D721Med (cell line): ENCODE data around the gene PCDHGA8.

Source experiments
- DNase-seq: peaks from one replicate; pipeline ENCODE4 v3.0.0; 2011; ENCODE audit warnings: low spot score; ENCODE audit not compliant: insufficient read length
- FAIRE-seq: peaks from 2 replicates; lab custom pipeline; 2011; peaks lifted over from hg19 to GRCh38; lab: Jason Lieb, UNC
- TF ChIP-seq, protein P1 (sequence below): IDR thresholded peaks from 2 replicates; pipeline ENCODE4 v1.5.1; 2012; ENCODE audit warnings: mild to moderate bottlenecking, control low read depth; ENCODE audit not compliant: insufficient read depth; ENCODE audit errors: missing control alignments

PCDHGA8 gene

DNA sequence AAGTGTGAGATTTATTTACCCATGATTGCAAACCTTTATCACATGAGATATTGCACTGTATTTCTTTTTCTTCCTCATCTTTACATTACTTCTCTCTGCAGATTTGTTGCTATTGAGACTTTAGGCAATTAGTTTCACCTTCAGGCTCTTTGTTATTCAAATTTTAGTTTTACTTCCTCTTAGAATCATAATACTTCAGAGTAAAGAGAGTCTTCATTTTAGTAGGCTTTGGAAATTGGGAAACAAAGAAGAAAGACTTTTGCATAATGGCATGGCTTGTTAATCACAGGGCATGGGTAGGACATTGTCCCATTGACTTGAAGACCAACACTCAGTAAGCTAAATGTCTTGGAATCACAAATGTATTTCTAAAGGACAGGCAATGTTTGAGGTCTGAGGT is 29.7 kb upstream of the PCDHGA8 start:
- TF ChIP-seq, protein P1, sequence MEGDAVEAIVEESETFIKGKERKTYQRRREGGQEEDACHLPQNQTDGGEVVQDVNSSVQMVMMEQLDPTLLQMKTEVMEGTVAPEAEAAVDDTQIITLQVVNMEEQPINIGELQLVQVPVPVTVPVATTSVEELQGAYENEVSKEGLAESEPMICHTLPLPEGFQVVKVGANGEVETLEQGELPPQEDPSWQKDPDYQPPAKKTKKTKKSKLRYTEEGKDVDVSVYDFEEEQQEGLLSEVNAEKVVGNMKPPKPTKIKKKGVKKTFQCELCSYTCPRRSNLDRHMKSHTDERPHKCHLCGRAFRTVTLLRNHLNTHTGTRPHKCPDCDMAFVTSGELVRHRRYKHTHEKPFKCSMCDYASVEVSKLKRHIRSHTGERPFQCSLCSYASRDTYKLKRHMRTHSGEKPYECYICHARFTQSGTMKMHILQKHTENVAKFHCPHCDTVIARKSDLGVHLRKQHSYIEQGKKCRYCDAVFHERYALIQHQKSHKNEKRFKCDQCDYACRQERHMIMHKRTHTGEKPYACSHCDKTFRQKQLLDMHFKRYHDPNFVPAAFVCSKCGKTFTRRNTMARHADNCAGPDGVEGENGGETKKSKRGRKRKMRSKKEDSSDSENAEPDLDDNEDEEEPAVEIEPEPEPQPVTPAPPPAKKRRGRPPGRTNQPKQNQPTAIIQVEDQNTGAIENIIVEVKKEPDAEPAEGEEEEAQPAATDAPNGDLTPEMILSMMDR = no peak
- DNase-seq (no peak), FAIRE-seq (no peak)

DNA sequence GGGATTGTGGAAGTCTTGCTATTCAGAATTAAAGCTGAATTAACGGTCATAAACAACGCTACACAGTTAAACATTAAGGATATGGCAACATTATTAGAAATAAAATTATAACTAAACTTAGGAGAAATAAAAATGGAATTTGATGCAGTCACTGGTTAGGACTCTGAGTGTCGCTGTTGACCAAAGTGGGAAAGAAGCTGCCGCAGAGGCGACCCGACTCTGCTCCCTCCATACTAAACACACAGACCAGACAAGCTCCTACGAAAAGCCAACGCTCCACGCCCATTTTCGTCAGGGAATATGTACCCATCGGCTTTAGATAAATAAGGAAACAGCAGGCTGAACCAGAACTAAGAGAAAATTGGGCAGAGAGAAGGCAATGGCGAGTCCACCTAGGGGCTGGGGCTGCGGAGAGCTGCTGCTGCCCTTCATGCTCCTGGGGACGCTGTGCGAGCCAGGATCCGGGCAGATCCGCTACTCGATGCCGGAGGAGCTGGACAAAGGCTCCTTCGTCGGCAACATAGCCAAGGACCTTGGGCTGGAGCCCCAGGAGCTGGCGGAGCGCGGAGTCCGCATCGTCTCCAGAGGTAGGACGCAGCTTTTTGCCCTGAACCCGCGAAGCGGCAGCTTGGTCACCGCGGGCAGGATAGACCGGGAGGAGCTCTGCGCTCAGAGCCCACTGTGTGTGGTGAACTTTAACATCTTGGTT is 28.3 kb upstream of the PCDHGA8 start, which contains the start of gene PCDHGA5:
PCDHGA5 (plus strand) TSS at position 211 of the 709 bp plus-strand sequence; CDS start at position 380, 169 bp downstream.
- DNase-seq (no peak), FAIRE-seq (no peak)
- TF ChIP-seq, protein P1 = no peak

DNA sequence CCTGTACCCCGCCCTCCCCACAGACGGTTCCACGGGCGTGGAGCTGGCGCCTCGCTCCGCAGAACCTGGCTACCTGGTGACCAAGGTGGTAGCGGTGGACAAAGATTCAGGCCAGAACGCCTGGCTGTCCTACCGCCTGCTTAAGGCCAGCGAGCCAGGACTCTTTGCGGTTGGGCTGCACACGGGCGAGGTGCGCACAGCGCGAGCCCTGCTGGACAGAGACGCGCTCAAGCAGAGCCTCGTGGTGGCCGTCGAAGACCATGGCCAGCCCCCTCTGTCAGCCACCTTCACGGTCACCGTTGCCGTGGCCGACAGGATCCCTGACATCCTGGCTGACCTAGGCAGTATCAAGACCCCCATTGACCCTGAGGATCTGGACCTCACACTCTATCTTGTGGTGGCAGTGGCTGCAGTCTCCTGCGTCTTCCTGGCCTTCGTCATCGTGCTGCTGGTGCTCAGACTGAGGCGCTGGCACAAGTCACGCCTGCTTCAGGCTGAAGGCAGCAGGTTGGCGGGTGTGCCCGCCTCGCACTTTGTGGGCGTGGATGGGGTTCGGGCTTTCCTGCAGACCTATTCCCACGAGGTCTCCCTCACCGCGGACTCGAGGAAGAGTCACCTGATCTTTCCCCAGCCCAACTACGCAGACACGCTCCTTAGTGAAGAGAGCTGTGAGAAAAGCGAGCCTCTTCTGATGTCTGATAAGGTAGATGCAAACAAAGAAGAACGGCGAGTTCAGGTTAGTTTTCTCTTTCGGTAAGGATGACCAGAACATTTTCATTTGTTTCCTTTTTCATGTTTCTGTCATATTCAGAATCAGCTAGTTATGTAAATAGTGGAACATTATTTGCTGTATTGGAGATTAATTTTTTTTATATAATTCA is 26.2 kb upstream of the PCDHGA8 start:
- TF ChIP-seq, protein P1 = no peak
- FAIRE-seq (no peak), DNase-seq (no peak)

DNA sequence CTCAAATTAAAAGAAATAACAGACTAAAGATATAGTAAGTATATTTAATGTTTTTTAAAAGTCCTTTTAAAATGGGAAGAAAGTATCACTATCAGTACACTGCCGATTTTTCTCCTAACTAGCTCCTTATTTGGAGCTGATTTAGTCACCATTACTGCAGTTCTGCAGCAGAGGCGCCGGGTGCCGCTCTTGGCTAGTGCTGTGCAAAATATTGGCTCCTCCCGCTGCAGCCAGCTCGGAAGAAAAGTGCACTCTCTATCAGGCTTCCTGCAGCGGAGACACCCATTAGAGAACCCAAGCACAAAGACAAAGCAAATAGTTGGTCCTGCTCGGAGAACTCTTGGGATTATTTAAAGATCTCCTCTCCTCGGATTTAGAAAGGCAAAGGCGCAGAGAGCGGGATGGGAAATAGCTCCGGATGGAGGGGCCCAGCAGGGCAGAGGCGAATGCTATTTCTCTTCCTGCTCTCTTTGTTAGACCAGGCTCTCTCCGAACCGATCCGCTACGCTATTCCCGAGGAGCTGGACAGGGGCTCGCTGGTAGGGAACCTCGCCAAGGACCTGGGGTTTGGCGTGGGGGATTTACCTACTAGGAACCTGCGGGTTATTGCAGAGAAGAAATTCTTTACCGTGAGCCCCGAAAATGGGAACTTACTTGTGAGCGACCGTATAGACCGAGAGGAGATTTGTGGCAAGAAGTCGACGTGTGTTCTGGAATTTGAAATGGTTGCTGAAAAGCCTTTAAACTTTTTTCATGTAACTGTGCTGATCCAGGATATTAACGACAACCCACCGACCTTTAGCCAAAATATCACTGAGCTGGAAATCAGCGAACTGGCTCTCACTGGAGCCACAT is 22.2 kb upstream of the PCDHGA8 start, which contains the start of gene PCDHGB3:
PCDHGB3 (plus strand) TSS at position 249 of the 855 bp plus-strand sequence; CDS start at position 402, 153 bp downstream.
- FAIRE-seq (no peak), DNase-seq (no peak)
- TF ChIP-seq, protein P1 = no peak

DNA sequence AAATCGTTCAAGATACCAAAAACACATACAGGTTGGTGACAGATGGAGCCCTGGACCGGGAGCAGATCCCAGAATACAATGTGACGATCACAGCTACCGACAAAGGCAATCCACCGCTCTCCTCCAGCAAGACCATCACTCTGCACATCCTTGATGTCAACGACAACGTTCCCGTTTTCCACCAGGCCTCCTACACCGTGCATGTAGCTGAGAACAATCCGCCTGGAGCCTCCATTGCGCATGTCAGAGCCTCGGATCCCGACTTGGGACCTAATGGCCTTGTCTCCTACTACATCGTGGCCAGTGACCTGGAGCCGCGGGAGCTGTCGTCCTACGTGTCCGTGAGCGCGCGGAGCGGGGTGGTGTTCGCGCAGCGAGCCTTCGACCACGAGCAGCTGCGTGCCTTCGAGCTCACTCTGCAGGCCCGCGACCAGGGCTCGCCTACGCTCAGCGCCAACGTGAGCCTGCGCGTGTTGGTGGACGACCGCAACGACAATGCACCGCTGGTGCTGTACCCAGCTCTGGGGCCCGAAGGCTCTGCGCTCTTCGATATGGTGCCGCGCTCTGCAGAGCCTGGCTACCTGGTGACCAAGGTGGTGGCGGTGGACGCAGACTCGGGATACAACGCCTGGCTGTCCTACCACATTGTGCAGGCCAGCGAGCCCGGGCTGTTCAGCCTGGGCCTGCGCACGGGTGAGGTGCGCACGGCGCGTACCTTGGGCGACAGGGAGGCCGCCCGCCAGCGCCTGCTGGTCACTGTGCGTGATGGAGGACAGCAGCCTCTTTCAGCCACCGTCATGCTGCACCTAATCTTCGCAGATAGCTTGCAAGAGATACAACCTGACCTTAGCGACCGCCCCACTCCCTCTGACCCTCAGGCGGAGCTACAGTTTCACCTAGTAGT is 20.6 kb upstream of the PCDHGA8 start:
- FAIRE-seq (no peak), DNase-seq (no peak)
- TF ChIP-seq, protein P1 = no peak
